GM21529 (cell line): ENCODE measurements around the gene AANAT.
"Not testable (repeated sequence)": the region's sequence is repeated elsewhere in the genome, so short reads cannot be mapped to it uniquely, and the experiment has no call there.

Source experiments
- ATAC-seq: cut with Tn5 transposase; IDR thresholded peaks from one replicate; pipeline ENCODE4 v1.9.1; 2021; ENCODE audit not compliant: unreplicated experiment

Gene AANAT

GRCh38 chr17:76502341-76503211, 35.2 kb downstream of the AANAT start:
- ATAC-seq = no peak

GRCh38 chr17:76504117-76504516, 36.7 kb downstream of the AANAT start:
- no peak for ATAC-seq

GRCh38 chr17:76506408-76507345, 39.3 kb downstream of the AANAT start:
- ATAC-seq = no peak

- not testable (repeated sequence) for ATAC-seq
These were observed 41.2 kb downstream of the AANAT start for GRCh38 chr17:76508472-76509063.

- ATAC-seq = no peak
These were observed 43.4 kb downstream of the AANAT start for GRCh38 chr17:76510831-76511244.

DNA sequence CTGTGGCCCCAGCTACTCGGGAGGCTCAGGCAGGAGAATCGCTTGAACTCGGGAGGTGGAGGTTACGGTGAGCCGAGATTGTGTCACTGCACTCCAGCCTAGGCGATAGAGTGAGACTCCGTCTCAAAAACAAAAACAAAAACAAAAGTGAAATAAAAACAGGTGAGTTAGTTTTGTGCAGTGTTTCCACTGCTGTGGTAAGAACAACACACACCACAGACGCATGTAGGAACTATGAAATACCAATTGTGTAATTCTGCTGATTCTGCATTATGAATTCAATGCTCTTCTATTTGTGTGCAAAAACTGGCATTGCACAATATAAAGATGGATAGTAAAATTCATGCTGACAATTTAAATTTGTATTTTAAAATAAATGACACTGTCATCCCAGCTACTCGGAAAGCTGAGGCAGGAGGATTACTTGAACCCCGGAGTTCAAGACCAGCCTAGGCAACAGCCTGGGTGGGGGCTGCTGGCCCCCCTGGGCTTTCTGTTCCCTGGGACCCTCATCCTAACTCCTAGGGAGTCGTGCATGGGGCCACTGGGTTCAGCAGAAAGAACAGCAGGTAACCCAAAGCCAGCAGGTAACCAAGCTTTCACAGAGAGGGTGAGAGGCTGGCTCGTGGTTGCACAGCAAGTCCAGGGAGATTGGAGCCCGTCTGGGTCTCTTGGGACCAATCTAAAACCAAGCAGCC, 44.4 kb downstream of the AANAT start:
- no peak for ATAC-seq

- no peak for ATAC-seq
These were observed 45.2 kb downstream of the AANAT start for GRCh38 chr17:76512366-76513305.

GRCh38 chr17:76513306-76513692, 45.9 kb downstream of the AANAT start:
- ATAC-seq = no peak

- ATAC-seq = not testable (repeated sequence)
These were observed 47.0 kb downstream of the AANAT start for GRCh38 chr17:76514355-76514754.

DNA sequence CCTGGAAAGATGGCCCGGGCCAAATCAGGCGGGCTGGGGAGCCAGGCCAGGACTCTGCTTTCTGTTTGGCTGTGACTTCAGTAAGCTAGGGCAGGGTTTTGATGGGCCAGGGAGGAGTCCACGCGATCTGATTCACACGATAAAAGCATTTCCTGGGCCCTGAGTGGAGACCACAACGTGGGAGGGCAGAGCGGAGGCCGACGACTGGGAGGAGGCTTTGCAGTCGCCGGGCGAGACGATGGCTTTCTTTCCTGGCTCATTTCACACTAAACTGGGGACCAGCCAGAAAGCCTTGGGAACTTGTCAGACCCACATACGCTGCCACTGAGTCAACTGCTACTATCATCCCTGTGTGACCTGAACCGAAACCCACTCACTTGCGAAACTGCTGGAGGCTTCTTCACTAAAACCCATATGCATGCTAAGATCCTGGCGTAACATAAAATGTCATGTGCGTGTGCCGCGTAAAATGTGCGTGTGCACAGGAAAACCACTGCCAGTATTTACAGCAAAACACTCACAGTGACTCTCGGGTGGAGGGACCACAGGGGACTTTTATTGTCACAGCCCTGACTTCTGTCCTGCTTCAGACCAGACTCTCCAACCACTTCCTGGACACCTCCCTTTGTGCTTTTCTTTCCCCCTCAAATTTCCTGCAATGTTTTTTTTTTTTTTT, 48.0 kb downstream of the AANAT start:
- peak; percentile 60 for ATAC-seq

GRCh38 chr17:76517638-76518038, 50.2 kb downstream of the AANAT start:
- no peak for ATAC-seq

- no peak for ATAC-seq
These were observed 51.9 kb downstream of the AANAT start for GRCh38 chr17:76519048-76519966.
